Natural killer cell (primary cell): ENCODE results near the gene MOB3C. TPM values are rescaled to one million over a fixed set of nuclear protein-coding genes. Genes with fewer than 3 reads are reported as not detected.
A peak's percentile ranks its signal among the peaks of the same experiment; 100 is the strongest.

Experiments
- ATAC-seq, 3 donors: fragments of 150-1000 bp in 2 of 3; fragments of 200-7000 bp in 1 of 3; cut with Tn5 transposase; 1 replicate in 1 of 3; 2 replicates in 2 of 3; pipeline ENCODE4 v1.10.0; 2021; ENCODE audit warnings: mild to moderate bottlenecking in 2 of 3, moderate library complexity in 2 of 3
- DNase-seq, 2 donors: peaks; one replicate each; pipeline versions ENCODE4 v3.0.0 to v3.0.0-alpha.2; 2013 to 2021; ENCODE audit warnings: mixed read lengths in 1 of 2
- H3K27ac ChIP-seq: one replicate; pipeline ENCODE4 v1.5.1; 2013; ENCODE audit warnings: mild to moderate bottlenecking, low read length
- H3K27me3 ChIP-seq: one replicate; pipeline ENCODE4 v1.6.1; 2013; ENCODE audit warnings: low read length; ENCODE audit not compliant: control insufficient read depth, insufficient read depth
- H3K36me3 ChIP-seq: one replicate; pipeline ENCODE4 v1.6.1; 2013; ENCODE audit warnings: low read length; ENCODE audit not compliant: control insufficient read depth, insufficient read depth
- H3K4me1 ChIP-seq: one replicate; pipeline ENCODE4 v1.6.1; 2013; ENCODE audit warnings: low read length; ENCODE audit not compliant: control insufficient read depth, insufficient read depth
- H3K4me3 ChIP-seq: one replicate; pipeline ENCODE4 v1.5.1; 2013; ENCODE audit warnings: low read length
- H3K9me3 ChIP-seq: one replicate; pipeline ENCODE4 v1.6.1; 2013; ENCODE audit warnings: low read length; ENCODE audit not compliant: control insufficient read depth, insufficient read depth
- H3K27ac Mint-ChIP-seq, 2 donors: one replicate each; pipeline ENCODE4 v1.8.0; 2022; ENCODE audit warnings: mild to moderate bottlenecking in 2 of 2, mixed read lengths in 2 of 2, moderate library complexity in 1 of 2
- H3K27me3 Mint-ChIP-seq, 2 donors: one replicate each; pipeline ENCODE4 v1.8.0; 2022; ENCODE audit warnings: low read depth in 2 of 2, mixed read lengths in 2 of 2
- H3K36me3 Mint-ChIP-seq: one replicate; pipeline ENCODE4 v1.8.0; 2022; ENCODE audit warnings: mixed read lengths
- H3K4me1 Mint-ChIP-seq, 2 donors: one replicate each; pipeline ENCODE4 v1.8.0; 2022; ENCODE audit warnings: mixed read lengths in 2 of 2
- H3K4me3 Mint-ChIP-seq: one replicate; pipeline ENCODE4 v1.8.0; 2022; ENCODE audit warnings: mild to moderate bottlenecking, moderate library complexity, mixed read lengths
- H3K9me3 Mint-ChIP-seq, 2 donors: one replicate each; pipeline ENCODE4 v1.8.0; 2022; ENCODE audit warnings: mixed read lengths in 2 of 2
- CTCF ChIP-seq: fragments of 200-600 bp; IDR thresholded peaks from one replicate; pipeline ENCODE4 v1.8.0; 2022; ENCODE audit warnings: antibody characterized with exemption
- WGBS: methylation state at CpG from one replicate; pipeline ENCODE4 v1.1.7; 2013; ENCODE audit warnings: missing lambda C conversion rate; ENCODE audit not compliant: insufficient coverage; 5-methylcytosine and 5-hydroxymethylcytosine counted together
- intact Hi-C: fragments of 100-400 bp; cut with micrococcal nuclease; formaldehyde crosslinking; loops from one replicate; pipeline ENCODE4 v1.14.2; 2022
- total RNA-seq, 4 donors: library from RNA; stranded (reverse); fragments of 120-200 nt in 1 of 4; gene quantifications; one replicate each; pipeline versions ENCODE4 v1.2.3 to v1.2.4, GENCODE V29; 2013 to 2022

The MOB3C gene
- total RNA-seq, 3 donors from 2014 or later (not counting 1 experiment from before 2014, with no cell fraction given) = 16.7 to 25.1 (median 19.2) TPM

DNA sequence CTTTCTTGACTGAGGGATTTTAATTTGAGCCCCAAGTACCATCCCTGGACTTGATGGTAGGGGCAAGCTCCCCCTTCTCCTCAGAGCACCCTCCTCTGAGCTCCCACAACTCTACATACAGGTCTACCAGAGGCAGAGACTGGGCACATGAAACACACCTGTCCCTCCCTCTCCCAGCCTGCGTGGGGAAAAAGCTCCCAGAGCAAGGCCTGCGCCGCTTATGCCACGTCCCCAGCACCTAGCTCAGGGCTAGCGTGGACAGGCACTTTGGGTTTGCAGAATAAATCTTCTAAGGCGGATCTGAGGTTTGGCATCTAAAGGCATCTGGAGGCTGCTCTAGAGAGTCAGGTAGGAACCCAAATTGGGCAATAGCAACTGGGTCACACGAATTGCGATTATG lies 57.6 kb downstream of the MOB3C start:
- Histone ChIP-seq H3K9me3 (no peaks in the 10 kb centered on the region), H3K27me3 (no peaks in the 10 kb centered on the region), H3K36me3 (peaks cover 32% of the 10 kb centered on the region), H3K4me3 (no peak overlapping the region), H3K27ac (no peak overlapping the region), H3K4me1 (no peaks in the 10 kb centered on the region)
- Mint-ChIP-seq H3K36me3 (peaks cover 7% of the 10 kb centered on the region), H3K27me3 (no peaks in the 10 kb centered on the region), H3K4me1 (no peaks in the 10 kb centered on the region), H3K9me3 (no peaks in the 10 kb centered on the region), H3K27ac (no peak overlapping the region), H3K4me3 (no peak overlapping the region)
- ATAC-seq (no peak), DNase-seq (no peak)
- intact Hi-C loops = no loop called here
- TF ChIP-seq CTCF = no peak
- 97% methylated on average over 8 of the region's 8 CpGs for WGBS

- Mint-ChIP-seq H3K27me3 (no peaks in the 10 kb centered on the region), H3K9me3 (no peaks in the 10 kb centered on the region), H3K27ac (peak overlapping the region in 1 of 2 donors; percentile 36), H3K4me1 (no peaks in the 10 kb centered on the region), H3K4me3 (no peak overlapping the region), H3K36me3 (peaks cover 7% of the 10 kb centered on the region)
- no peaks in the 10 kb centered on the region for H3K27me3 ChIP-seq
- H3K36me3 ChIP-seq = peaks cover 31% of the 10 kb centered on the region
- WGBS = 97% methylated on average over 20 of the region's 20 CpGs
- H3K27ac ChIP-seq = no peak overlapping the region
- no peak overlapping the region for H3K4me3 ChIP-seq
- intact Hi-C loops = no loop called here
- no peak for DNase-seq
- no peaks in the 10 kb centered on the region for H3K9me3 ChIP-seq
- ATAC-seq = no peak
- no peaks in the 10 kb centered on the region for H3K4me1 ChIP-seq
- TF ChIP-seq CTCF = no peak
Observed at GRCh38 chr1:46558141-46558963, 58.3 kb downstream of the MOB3C start.

Other genes starting within 250 kb of the MOB3C start
- gene FAAH, start 222.5 kb downstream of the MOB3C start, total RNA-seq = 1 to 10 TPM; 4.7 to 10.0 (median 7.9) TPM
- gene DMBX1, start 127.0 kb downstream of the MOB3C start, total RNA-seq = not detected
- gene KNCN, start 65.2 kb downstream of the MOB3C start, total RNA-seq = under 1 TPM in 1 of 3 donors, not detected in 2; 0.20 TPM
- gene MKNK1, start 12.5 kb downstream of the MOB3C start, total RNA-seq = 10 to 100 TPM; 59.5 to 81.5 (median 65.5) TPM
- 10 to 100 TPM; 18.0 to 21.7 (median 19.0) TPM for gene ATPAF1, start 51.6 kb upstream of the MOB3C start, total RNA-seq
- gene TEX38, start 55.0 kb upstream of the MOB3C start, total RNA-seq = under 1 TPM in 2 of 3 donors, not detected in 1; 0.26 to 0.75 TPM
- gene EFCAB14, start 102.3 kb upstream of the MOB3C start, total RNA-seq = 100 to 1,000 TPM in 2 of 3 donors, 10 to 100 TPM in 1; 77.7 to 130 (median 119) TPM
- gene CYP4B1, start 182.2 kb upstream of the MOB3C start, total RNA-seq = not detected